A673 (cell line): ENCODE data around the gene PROCR.

Experiments
- EZH2 ChIP-seq: fragments of 200-600 bp; sonication (generic); IDR thresholded peaks from 2 replicates; pipeline ENCODE4 v1.6.1; 2017; ENCODE audit warnings: borderline replicate concordance, low read depth, mild to moderate bottlenecking, mixed read lengths, antibody characterized with exemption, low read length; ENCODE audit not compliant: poor library complexity, severe bottlenecking
- TF ChIP-seq, protein P1 (sequence below): fragments of 300-800, 200-600 bp; sonication (generic); conservative IDR thresholded peaks from 2 replicates; pipeline ENCODE4 v1.5.1; 2017; ENCODE audit warnings: low read depth, mild to moderate bottlenecking, antibody characterized with exemption, low read length, moderate library complexity, mixed read lengths

DNA sequence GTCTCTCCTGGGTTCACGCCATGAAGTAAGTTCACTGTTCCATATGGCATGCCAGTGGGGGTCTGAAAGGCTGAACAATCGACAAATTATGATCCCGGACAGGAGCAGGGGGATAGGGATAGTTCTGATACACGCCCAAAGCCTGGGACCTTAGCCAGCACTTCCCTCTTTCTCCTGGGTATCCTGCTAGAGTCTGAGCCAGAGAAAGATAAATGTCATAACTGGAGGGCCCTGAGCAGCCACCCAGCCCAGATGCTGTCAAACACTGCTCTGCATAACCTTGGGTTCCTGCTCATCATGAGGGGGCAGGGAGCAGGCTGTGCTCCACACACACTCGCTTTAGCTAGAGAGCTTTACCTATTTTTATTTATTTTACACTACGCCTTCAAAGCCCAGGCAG lies 37.0 kb upstream of the PROCR start:
- TF ChIP-seq, protein P1, sequence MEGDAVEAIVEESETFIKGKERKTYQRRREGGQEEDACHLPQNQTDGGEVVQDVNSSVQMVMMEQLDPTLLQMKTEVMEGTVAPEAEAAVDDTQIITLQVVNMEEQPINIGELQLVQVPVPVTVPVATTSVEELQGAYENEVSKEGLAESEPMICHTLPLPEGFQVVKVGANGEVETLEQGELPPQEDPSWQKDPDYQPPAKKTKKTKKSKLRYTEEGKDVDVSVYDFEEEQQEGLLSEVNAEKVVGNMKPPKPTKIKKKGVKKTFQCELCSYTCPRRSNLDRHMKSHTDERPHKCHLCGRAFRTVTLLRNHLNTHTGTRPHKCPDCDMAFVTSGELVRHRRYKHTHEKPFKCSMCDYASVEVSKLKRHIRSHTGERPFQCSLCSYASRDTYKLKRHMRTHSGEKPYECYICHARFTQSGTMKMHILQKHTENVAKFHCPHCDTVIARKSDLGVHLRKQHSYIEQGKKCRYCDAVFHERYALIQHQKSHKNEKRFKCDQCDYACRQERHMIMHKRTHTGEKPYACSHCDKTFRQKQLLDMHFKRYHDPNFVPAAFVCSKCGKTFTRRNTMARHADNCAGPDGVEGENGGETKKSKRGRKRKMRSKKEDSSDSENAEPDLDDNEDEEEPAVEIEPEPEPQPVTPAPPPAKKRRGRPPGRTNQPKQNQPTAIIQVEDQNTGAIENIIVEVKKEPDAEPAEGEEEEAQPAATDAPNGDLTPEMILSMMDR: no peak
- TF ChIP-seq EZH2: no peak
